Skin epidermis (tissue), 12 donors: ENCODE data around the gene NCBP1.
"Not testable (repeated sequence)": the region's sequence is repeated elsewhere in the genome, so short reads cannot be mapped to it uniquely, and the experiment has no call there.

Experiments
- H3K27ac ChIP-seq, 21 experiments: fragments of 200-600 bp; sonication (generic) in 11 of 21; one replicate each; pipeline ENCODE4 v1.5.0; 2020; ENCODE audit warnings: mild to moderate bottlenecking in 3 of 21, inconsistent platforms in 2 of 21, moderate library complexity in 2 of 21
- H3K4me3 ChIP-seq, 7 experiments: fragments of 200-600 bp; sonication (generic) in 2 of 7; one replicate each; pipeline ENCODE4 v1.5.0; 2020; ENCODE audit warnings: inconsistent platforms in 2 of 7, mild to moderate bottlenecking in 2 of 7, moderate library complexity in 1 of 7

NCBP1 gene

GRCh38 chr9:97632985-97633858 lies at the start of gene NCBP1, which contains the start of gene TSTD2:
TSS of gene NCBP1 (plus strand) at chr9:97633821. CDS start at chr9:97633882, 61 bp downstream.
TSS of gene TSTD2 (minus strand) at chr9:97633368. CDS start at chr9:97627562, 5,806 bp downstream.
- H3K27ac ChIP-seq = peak within 1 kb of the TSS; percentile 87 to 99 (median 96)
- peak within 1 kb of the TSS; percentile 64 to 95 (median 89) for H3K4me3 ChIP-seq

- H3K27ac ChIP-seq, H3K4me3 ChIP-seq: not testable (repeated sequence)
Observed at GRCh38 chr9:97584778-97585177, 48.8 kb upstream of the NCBP1 start.

- not testable (repeated sequence) for H3K27ac ChIP-seq, H3K4me3 ChIP-seq
Observed at GRCh38 chr9:97586909-97587308, 46.7 kb upstream of the NCBP1 start.

- Histone ChIP-seq H3K27ac (no peak overlapping the region), H3K4me3 (no peak overlapping the region)
Observed at GRCh38 chr9:97591535-97591934, 42.1 kb upstream of the NCBP1 start.

GRCh38 chr9:97592126-97592525 lies 41.5 kb upstream of the NCBP1 start:
- Histone ChIP-seq H3K27ac (no peak overlapping the region), H3K4me3 (no peak overlapping the region)

- H3K27ac ChIP-seq = no peak overlapping the region
Observed at GRCh38 chr9:97593960-97594359, 39.7 kb upstream of the NCBP1 start.

GRCh38 chr9:97594381-97594921 lies 39.2 kb upstream of the NCBP1 start:
- Histone ChIP-seq H3K4me3 (no peak overlapping the region), H3K27ac (no peak overlapping the region)

More at GRCh38 chr9:97593960-97594359, 39.7 kb upstream of the NCBP1 start:
- no peak overlapping the region for H3K4me3 ChIP-seq

GRCh38 chr9:97596906-97597305 lies 36.7 kb upstream of the NCBP1 start:
- H3K4me3 ChIP-seq = no peak overlapping the region
- H3K27ac ChIP-seq = no peak overlapping the region

- Histone ChIP-seq H3K27ac (no peak overlapping the region), H3K4me3 (no peak overlapping the region)
Observed at GRCh38 chr9:97598461-97599288, 34.9 kb upstream of the NCBP1 start.

- H3K4me3 ChIP-seq = no peak overlapping the region
- no peak overlapping the region for H3K27ac ChIP-seq
Observed at GRCh38 chr9:97599314-97599846, 34.2 kb upstream of the NCBP1 start.

- Histone ChIP-seq H3K4me3 (no peak overlapping the region), H3K27ac (no peak overlapping the region)
Observed at GRCh38 chr9:97600531-97601227, 32.9 kb upstream of the NCBP1 start.

GRCh38 chr9:97601228-97601898 lies 32.3 kb upstream of the NCBP1 start:
- no peak overlapping the region for H3K4me3 ChIP-seq
- no peak overlapping the region for H3K27ac ChIP-seq

GRCh38 chr9:97602430-97602829 lies 31.2 kb upstream of the NCBP1 start:
- Histone ChIP-seq H3K4me3 (no peak overlapping the region), H3K27ac (no peak overlapping the region)

- H3K4me3 ChIP-seq = no peak overlapping the region
- no peak overlapping the region for H3K27ac ChIP-seq
Observed at GRCh38 chr9:97604901-97605645, 28.5 kb upstream of the NCBP1 start.

GRCh38 chr9:97615439-97616072 lies 18.1 kb upstream of the NCBP1 start:
- Histone ChIP-seq H3K4me3 (no peak overlapping the region), H3K27ac (peak overlapping the region in 1 of 21 experiments; percentile 28)

GRCh38 chr9:97617939-97618416 lies 15.6 kb upstream of the NCBP1 start:
- no peak overlapping the region for H3K4me3 ChIP-seq
- no peak overlapping the region for H3K27ac ChIP-seq

GRCh38 chr9:97620063-97620462 lies 13.6 kb upstream of the NCBP1 start:
- not testable (repeated sequence) for H3K27ac ChIP-seq

GRCh38 chr9:97622483-97622882 lies 11.1 kb upstream of the NCBP1 start:
- not testable (repeated sequence) for H3K27ac ChIP-seq, H3K4me3 ChIP-seq

More at GRCh38 chr9:97620063-97620462, 13.6 kb upstream of the NCBP1 start:
- H3K4me3 ChIP-seq = not testable (repeated sequence)
